GM21825 (cell line): ENCODE measurements around the gene OR8D4.
"Not testable (repeated sequence)": the region's sequence is repeated elsewhere in the genome, so short reads cannot be mapped to it uniquely, and the experiment has no call there.

ENCODE experiments used
- ATAC-seq: cut with Tn5 transposase; IDR thresholded peaks from one replicate; pipeline ENCODE4 v1.9.1; 2021; ENCODE audit warnings: mild to moderate bottlenecking, moderate library complexity; ENCODE audit not compliant: unreplicated experiment

The OR8D4 gene

GRCh38 chr11:123901867-123902266 lies at the start of gene OR8D4:
TSS of gene OR8D4 (plus strand) at chr11:123902167. CDS start at chr11:123906432, 4,265 bp downstream.
- ATAC-seq, result no peak

GRCh38 chr11:123852321-123852720 lies 49.6 kb upstream of the OR8D4 start:
- ATAC-seq, result no peak

- no peak for ATAC-seq
Observed at GRCh38 chr11:123853038-123853437, 48.9 kb upstream of the OR8D4 start.

- ATAC-seq, result no peak
Observed at GRCh38 chr11:123856444-123856843, 45.5 kb upstream of the OR8D4 start.

GRCh38 chr11:123859731-123860130 lies 42.2 kb upstream of the OR8D4 start:
- no peak for ATAC-seq

- ATAC-seq, result not testable (repeated sequence)
Observed at GRCh38 chr11:123865293-123865692, 36.7 kb upstream of the OR8D4 start.

GRCh38 chr11:123867795-123868194 lies 34.2 kb upstream of the OR8D4 start:
- ATAC-seq, result not testable (repeated sequence)

GRCh38 chr11:123880912-123881311 lies 21.1 kb upstream of the OR8D4 start:
- ATAC-seq, result no peak

GRCh38 chr11:123885570-123885969 lies 16.4 kb upstream of the OR8D4 start, which contains the start of gene TMEM225:
TSS of gene TMEM225 (minus strand) at chr11:123885670. CDS start at chr11:123885425, 245 bp downstream.
- ATAC-seq, result no peak

GRCh38 chr11:123892031-123892430 lies 9.9 kb upstream of the OR8D4 start:
- ATAC-seq, result no peak

GRCh38 chr11:123899792-123900191 lies 2.2 kb upstream of the OR8D4 start:
- ATAC-seq, result no peak

- ATAC-seq, result peak; percentile 67
Observed at GRCh38 chr11:123903932-123904331, 2.0 kb downstream of the OR8D4 start.

- no peak for ATAC-seq
Observed at GRCh38 chr11:123904932-123905331, 3.0 kb downstream of the OR8D4 start.

- ATAC-seq, result no peak
Observed at GRCh38 chr11:123905826-123906225, 3.9 kb downstream of the OR8D4 start.

- ATAC-seq, result no peak
Observed at GRCh38 chr11:123920943-123921342, 19.0 kb downstream of the OR8D4 start.

- ATAC-seq, result no peak
Observed at GRCh38 chr11:123924027-123924426, 22.1 kb downstream of the OR8D4 start.

GRCh38 chr11:123939317-123939716 lies 37.4 kb downstream of the OR8D4 start, which contains the start of gene OR4D5:
TSS of gene OR4D5 (plus strand) at chr11:123939617. CDS start at chr11:123939617, 0 bp downstream.
- ATAC-seq, result no peak

- ATAC-seq, result no peak
Observed at GRCh38 chr11:123942413-123942812, 40.4 kb downstream of the OR8D4 start.

GRCh38 chr11:123943738-123944137 lies 41.8 kb downstream of the OR8D4 start, which contains the start of gene OR6T1:
TSS of gene OR6T1 (minus strand) at chr11:123943838. CDS start at chr11:123943838, 0 bp downstream.
- no peak for ATAC-seq

- no peak for ATAC-seq
Observed at GRCh38 chr11:123945132-123945531, 43.2 kb downstream of the OR8D4 start.

- no peak for ATAC-seq
Observed at GRCh38 chr11:123956752-123957151, 54.8 kb downstream of the OR8D4 start.
